GM04504 (cell line): Measurements from ENCODE around the gene MRPL48.

Source experiments
- DNase-seq: peaks from one replicate; pipeline ENCODE4 v3.0.0-alpha.2; 2012; ENCODE audit warnings: low read depth

Gene MRPL48

DNA sequence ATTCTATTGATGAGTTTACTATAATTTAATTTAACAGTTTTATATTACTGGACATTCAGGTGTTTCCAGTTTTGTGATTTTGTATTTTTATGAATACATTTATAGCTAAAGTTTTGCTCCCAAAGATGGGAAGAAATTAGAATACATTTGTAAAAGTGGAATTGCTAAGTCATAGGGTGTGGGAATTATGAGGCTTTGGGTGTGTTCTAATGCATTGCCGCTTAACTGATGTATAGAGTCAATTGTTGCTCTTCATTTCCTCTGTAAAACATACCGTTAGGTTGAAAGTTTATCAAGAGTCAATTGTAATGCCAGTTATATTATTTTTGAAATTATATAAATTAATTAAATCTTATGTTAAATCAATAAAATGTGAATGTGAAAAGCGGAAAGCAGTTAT is 105.4 kb downstream of the MRPL48 start:
- no peak for DNase-seq

DNA sequence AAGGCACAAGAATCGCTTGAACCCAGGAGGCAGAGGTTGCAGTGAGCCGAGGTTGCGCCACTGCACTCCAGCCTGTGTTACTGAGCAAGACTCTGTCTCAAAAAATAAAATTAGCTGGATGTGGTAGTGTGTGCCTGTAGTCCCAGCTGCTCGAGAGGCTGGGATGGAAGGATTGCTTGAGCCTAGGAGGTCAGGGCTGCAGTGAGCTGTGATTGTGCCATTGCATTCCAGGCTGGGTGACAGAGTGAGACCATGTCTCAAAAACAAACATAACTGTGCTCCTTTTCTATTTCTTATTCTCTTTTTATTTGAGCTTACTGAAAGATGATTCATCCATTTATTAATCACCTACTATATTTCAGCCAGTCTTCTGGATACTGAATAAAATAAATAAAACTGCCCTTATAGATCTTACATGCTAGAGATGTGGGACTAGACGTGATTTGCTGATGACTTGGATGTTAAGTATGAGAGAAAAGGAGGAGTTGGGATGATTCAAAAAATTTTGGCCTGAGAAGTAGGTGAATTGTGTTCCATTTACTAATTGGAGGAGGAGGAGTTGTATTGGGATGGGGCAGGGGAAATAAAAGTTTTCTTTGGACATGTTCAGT is 107.2 kb downstream of the MRPL48 start:
- no peak for DNase-seq

DNA sequence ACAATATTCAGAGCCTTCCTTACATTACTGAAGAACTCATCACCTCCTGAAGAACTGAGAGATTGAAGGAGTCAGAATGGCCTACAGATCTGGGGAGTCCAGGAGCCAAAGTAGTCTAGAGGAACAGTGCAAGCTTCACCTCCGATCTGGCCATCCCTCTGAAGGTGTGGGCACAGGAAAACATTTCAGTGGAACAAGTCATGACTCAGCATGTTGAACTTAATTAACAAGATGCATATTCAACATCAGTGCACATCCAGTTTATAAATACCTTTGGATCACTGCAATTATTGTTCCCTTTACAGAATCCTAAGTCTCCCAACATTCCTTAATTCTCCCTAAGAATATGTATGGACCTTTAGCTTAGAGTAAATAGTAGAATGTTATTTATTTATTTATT is 114.6 kb downstream of the MRPL48 start:
- no peak for DNase-seq

DNA sequence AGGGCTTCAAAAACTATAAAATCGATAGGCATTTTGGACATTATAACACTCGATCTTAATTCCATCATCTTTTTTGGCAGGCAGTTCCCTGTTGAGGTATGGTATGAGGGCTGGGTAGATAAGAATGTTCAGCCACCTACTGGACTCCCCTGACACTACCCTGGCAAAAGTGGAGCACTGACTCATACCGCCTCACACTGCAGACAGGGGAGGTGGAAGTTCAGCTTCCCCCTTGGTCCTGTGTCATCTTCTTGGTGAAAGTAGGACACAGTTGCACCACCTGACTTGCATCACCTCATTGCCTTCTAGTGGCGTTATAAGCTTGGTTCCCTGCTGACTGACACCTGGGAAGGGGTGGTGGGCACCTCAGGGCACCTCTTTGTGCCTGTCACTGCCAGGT is 119.5 kb downstream of the MRPL48 start:
- DNase-seq = no peak

DNA sequence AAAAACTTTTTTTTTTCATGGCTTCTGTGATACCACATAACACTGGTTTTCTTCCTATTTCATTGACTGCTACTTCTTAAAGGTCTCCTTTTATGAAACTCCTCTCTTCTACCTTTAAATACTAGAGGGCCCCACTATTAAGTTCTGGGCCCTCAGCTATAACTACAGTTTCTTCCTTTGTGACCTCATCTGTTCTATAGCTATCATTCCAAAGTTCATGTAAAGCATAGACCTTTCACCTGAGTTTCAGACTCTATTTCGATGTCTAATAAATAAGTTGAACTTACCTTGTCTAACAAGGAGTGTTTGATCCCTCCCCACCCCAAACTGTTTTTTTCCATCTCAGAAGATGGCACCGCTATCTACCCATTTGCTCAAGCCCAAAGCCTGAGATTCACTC is 124.4 kb downstream of the MRPL48 start:
- DNase-seq = no peak

DNA sequence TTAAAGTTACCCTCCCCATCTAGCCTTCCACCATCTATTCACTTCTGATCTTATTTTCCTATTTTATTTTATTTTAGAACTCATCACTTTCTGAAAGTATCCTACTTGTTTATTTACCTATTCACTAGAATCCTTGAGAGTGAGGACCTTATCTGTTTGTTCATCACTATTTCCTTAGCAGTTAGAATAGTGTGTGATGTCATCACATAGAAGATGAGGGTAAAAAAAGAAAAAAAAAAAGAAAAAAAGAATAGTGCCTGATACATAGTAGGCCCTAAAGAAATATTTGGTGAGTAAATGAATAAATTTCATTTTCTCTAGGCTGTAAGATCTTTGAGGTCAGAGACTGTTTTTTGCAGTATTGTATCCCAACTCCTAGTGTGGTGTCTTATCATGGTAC is 125.8 kb downstream of the MRPL48 start:
- no peak for DNase-seq

DNA sequence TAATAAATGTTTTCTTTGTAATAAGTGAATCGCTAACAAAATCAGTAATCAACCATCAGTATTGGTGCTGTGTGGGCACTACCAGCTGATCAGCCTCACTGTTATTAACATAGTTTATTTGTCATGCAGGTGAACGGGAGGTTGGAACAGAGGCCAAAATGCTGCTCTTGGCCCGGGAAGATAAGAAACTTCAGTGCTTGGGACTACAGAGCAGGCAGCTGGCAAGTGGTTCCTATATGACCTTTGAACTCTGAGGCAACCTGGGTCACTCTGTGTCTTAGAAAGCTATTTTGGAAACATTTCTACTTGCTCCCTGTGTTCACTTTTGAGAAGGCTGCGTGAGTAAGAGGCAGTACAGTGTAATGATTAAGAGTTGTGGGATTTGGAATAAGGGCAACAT is 126.6 kb downstream of the MRPL48 start:
- no peak for DNase-seq
